HG03442 (cell line): ENCODE results near the gene HIF3A.
"Not testable (repeated sequence)": the region's sequence is repeated elsewhere in the genome, so short reads cannot be mapped to it uniquely, and the experiment has no call there.

Experiments
- ATAC-seq: cut with Tn5 transposase; IDR thresholded peaks from one replicate; pipeline ENCODE4 v1.9.1; 2021; ENCODE audit warnings: mild to moderate bottlenecking, moderate library complexity; ENCODE audit not compliant: unreplicated experiment

HIF3A gene

DNA sequence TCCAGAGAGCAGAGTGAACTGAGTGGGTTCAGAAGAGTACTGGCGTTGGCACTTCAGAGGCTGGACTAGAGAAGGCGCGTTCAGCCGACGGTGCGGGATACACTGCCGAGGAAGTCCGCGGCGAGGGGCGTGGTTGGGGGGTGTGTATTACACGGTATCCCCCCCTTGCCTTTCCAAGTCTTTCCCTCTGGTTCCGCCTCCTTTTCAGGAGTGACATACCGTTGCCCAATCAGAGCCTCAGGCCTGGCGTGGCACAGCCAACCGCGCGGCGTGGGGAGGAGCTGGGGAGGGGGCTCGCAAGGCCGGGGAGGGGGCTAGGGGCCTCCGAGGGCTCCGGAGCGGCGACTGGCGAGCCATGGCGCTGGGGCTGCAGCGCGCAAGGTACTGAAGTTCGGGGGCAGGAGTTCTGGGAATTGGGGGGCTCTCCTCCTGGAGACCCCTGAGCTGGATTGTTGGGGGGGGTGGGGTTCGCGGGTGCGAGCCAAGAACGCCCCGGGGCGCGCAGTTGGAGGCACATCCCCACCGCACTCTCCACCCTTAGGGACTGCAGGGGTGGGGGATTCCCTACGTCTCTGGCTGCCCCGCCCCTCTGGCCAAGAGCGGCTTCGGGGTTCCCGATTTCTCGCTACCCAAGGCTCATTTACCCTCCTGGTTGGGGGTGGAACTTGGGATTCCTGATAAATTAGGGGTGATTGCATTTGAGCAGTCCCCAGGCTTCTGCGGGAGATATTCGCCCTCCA, at the start of gene HIF3A:
HIF3A (plus strand) TSS at position 321 of the 740 bp plus-strand sequence; CDS start at position 356, 35 bp downstream.
- no peak for ATAC-seq

DNA sequence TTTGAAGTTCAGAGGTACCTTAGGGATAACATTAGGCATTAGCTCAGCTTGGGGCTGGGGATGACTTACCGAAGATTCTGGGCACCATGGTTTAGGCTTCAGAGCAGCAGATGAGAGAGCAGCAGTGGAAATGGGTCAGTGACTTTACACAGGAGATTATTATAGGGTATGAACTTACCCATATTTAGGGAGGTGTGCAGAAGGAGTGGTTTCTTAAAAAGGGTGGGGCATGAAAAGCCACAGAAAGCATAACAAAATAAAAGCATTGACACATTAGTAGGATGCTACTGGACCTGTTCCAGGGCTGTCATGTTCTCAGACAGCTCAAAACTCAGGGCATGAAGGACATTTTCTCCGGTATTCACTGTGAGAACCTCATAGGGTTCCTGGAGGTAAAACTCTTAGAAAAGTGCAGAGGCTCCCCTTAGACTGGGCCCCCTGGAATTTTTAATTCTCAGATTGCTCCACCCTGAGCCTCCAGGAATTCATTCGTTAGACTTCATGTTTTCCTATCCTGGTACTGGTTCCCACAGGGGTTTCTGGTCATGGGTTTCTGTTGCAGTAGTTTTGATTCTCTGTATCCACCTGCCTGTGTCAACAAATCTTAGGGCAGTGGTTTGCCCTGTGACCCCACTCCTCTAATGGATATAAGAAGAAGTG, 46.6 kb upstream of the HIF3A start:
- ATAC-seq = no peak

GRCh38 chr19:46251416-46251815, 45.4 kb upstream of the HIF3A start:
- ATAC-seq = no peak

DNA sequence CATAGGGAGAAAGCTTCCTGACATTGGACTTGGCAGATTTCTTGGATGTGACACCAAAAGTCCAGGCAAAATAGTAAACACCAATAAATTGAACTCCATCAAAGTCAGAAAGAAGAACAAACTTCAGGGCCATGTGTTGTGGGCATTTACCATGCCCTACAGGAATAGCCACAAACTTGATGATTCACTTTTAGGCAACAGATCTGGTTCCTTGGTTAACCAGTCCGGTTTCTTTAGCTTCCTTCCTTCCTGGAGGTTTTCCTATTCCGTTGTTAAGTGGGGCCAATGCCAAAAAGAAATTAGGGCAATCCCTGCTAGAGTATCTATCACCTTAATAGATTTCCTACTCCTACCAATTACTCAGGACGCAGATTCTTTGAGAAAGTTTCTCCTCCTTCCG, 42.1 kb upstream of the HIF3A start:
- no peak for ATAC-seq

DNA sequence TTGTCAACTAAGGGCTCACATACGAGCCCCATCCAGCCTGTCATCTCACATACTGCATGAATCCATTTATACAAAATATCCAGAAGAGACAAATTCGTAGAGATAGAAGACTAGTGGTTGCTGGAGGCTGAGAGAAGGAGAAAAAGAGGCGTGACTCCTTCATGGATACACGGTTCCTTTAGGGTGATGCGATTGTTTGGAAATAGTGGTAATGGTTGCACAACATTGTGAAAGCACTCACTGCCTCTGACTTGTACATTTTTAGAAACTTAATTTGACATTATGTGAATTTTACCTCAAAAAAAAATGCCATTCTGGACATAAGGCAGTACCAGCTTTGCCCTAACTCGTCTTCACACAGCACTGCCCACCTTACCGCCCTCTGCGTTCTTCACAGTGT, 40.0 kb upstream of the HIF3A start:
- ATAC-seq = no peak

DNA sequence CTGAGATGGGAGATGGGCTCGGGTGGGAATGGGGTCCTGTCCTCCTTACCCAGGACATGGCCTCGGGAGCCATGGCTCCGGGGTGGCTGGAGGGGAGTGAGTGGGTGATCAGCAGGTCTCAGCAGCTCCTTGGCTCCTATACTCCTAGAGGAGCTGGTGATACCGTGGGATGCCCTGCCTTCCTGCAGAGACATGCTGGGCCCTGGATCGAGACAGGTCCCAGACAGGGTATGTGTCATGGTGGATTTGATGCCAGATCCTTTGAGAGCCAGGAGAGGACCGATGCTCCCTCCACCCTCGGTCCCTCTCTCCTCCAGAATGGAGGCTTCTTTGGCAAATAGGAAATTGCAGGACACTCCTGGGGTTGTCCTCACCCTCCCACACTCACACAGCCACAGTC, 35.3 kb upstream of the HIF3A start:
- not testable (repeated sequence) for ATAC-seq

- peak; percentile 54 for ATAC-seq
These were observed 34.1 kb upstream of the HIF3A start for GRCh38 chr19:46262684-46263296.

- ATAC-seq = not testable (repeated sequence)
These were observed 32.0 kb upstream of the HIF3A start for GRCh38 chr19:46264801-46265200.

DNA sequence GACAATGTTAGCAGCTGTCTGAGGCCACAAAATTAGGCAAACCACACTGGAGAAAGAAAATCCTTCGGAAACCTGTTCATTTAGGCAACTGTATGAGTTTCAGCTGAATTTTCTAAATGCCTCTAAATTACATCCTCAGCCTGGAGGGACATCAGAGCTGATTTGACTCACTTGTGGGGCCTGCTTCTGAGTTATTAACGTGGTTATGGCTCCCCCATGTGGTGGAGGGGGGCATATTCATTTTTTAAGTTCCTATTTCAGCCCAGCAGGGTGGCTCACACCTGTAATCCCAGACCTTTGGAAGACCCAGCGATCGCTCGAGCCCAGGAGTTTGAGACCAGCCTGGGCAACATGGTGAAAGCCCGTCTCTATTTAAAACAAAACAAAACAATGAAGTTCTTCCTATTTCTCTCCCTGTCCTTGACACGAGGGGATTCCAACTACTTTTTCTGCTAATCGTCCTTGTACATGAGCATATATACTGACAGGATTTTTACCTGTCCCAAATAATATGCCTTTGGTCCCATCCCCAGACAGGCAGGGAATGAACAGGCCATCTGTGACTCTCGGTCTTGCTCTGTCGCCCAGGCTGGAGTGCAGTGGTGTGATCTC, 31.5 kb upstream of the HIF3A start:
- ATAC-seq = no peak

DNA sequence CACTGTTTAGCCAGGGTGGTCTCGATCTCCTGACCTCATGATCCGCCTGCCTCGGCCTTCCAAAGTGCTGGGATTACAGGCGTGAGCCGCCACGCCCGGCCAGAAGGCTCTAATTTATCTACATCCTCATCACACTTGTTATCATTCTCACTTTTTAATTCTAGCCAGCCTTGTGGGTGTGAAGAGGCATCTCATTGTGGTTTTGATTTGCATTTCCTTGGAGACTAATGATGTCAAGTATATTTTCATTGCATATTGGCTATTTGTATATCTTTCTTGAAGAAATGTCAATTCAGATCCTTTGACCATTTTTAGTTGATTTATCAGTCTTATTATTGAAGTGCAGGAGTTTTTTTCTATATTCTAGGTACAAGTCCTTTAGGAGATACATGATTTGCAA, 27.7 kb upstream of the HIF3A start:
- ATAC-seq = no peak

DNA sequence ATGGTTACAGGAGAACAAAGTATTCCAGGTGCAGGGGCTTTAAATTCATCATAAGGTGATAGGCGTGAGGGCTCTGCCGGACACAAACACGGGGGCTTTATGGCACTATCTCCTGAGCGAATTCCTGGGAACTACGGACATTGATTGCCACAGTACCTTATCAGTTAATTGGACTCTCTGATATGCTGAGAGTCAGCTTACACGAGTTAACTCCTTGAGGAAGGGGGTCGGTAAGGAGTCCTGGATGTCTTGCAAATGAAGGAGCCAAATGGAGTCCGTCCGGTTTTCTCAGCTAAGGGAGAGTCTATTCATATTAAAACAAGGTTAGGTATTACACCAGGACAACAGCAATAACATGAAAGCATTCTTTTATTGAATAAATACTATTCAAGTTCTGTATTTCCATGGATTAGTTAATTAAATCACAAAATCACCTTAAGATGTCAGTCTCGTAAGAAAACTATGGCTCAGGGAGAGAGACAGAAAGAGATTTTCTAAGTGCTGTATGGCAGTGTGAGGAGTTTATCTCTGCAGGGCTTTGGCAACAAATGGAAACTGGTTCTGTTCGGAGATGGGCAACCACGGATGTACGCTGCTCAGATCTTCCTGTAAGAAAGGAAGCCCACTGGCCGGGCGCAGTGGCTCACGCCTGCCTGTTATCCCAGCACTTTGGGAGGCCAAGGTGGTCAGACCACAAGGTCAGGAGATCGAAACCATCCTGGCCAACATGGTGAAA, 26.2 kb upstream of the HIF3A start:
- no peak for ATAC-seq

- ATAC-seq = no peak
These were observed 25.2 kb upstream of the HIF3A start for GRCh38 chr19:46271481-46272197.

GRCh38 chr19:46273931-46274330, 22.9 kb upstream of the HIF3A start:
- not testable (repeated sequence) for ATAC-seq

DNA sequence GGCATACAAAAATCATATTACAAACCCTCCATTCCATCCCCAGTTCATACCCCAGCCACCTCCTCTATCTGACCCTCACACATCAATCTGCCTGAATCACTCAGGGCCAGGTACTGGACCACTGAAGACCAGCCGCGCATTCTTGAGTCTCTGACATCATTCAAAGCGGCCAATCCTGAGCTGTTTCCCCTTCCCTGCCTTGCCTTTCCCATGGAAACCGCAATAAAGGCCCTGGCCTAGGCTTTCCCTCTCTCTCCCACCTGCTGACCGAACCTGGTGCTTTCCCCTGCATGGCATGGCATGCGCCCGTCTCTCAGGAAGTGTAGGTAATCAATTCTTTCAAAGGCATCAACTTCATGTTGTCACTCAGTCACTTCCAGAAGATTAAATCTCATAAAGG, 17.7 kb upstream of the HIF3A start:
- ATAC-seq = no peak

DNA sequence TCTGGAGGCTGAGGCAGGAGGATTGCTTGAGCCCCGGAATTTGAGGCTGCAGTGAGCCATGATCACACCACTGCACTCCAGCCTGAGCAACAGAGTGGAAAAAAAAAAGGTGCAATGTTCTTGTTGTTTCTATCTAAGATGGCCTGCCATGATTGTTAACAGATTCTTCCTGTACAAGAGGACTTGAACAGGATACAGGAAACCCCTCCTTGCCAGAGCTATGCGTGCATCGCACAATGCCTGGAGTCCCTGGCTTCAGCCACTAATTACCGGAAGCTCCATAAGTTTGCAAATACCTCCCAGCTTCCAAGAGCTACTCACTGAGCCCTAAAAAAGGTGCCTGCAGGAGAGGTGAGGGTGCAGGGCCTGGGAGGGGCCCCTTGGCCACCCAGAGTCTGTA, 13.1 kb upstream of the HIF3A start:
- ATAC-seq = no peak

GRCh38 chr19:46284635-46285034, 12.2 kb upstream of the HIF3A start:
- no peak for ATAC-seq

GRCh38 chr19:46287585-46287984, 9.3 kb upstream of the HIF3A start:
- no peak for ATAC-seq

- ATAC-seq = no peak
These were observed 7.8 kb upstream of the HIF3A start for GRCh38 chr19:46288896-46289588.

- no peak for ATAC-seq
These were observed 6.9 kb upstream of the HIF3A start for GRCh38 chr19:46289724-46290619.
